ENCODE data around the gene DIO1. TPM values are rescaled to one million over a fixed set of nuclear protein-coding genes. Genes with fewer than 3 reads are reported as not detected.

Gene DIO1
- total RNA-seq, 1 donor: not detected

DNA sequence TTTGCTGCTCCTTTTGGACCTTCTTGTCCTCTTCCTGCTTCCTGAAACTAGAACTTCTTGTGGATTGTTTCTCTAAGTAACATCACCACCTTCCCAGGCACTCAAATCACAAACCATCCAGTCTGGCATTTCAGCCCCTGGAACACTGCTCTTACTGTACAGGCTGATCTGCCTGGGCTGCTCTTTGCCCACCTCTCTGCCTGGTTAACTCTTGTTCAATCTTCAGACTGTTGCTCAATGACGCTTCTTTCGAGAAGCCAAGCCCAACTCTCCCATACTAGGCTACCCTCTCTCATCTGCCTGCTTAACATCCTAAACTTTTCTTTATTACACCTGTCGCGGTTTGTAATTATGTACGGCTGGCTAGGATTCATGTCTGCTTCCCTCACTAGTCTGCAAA is 657 bp downstream of the DIO1 start:
- TF ChIP-seq, protein P1, sequence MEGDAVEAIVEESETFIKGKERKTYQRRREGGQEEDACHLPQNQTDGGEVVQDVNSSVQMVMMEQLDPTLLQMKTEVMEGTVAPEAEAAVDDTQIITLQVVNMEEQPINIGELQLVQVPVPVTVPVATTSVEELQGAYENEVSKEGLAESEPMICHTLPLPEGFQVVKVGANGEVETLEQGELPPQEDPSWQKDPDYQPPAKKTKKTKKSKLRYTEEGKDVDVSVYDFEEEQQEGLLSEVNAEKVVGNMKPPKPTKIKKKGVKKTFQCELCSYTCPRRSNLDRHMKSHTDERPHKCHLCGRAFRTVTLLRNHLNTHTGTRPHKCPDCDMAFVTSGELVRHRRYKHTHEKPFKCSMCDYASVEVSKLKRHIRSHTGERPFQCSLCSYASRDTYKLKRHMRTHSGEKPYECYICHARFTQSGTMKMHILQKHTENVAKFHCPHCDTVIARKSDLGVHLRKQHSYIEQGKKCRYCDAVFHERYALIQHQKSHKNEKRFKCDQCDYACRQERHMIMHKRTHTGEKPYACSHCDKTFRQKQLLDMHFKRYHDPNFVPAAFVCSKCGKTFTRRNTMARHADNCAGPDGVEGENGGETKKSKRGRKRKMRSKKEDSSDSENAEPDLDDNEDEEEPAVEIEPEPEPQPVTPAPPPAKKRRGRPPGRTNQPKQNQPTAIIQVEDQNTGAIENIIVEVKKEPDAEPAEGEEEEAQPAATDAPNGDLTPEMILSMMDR (IDR thresholded peaks at IDR 0.05; ENCODE audit: insufficient read depth, low read length): no peak
- no peak overlapping the region for H3K4me3 ChIP-seq (ENCODE audit: low read depth, low read length)
- DNase-seq (ENCODE audit: low read depth): no peak

DNA sequence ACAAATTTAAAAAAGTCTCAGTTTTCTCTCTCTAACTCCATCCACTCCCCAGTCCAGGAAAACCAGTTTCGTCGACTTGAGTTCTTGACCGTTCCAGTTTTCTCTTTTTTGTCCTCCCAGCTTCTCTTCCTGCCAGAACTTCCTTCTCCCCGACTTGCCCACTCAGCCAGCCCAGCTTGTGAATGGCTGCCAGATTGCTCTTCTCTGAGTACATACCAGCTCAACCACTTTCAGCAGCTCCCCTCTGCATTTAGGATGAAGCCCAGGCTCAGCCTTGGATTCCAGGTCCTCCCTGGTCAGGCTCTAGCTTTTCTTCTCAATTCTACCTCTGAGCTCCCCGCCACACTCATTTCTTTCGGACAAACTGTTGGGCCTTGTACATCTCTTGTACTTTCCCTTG is 1.4 kb downstream of the DIO1 start:
- no peak overlapping the region for H3K4me3 ChIP-seq (ENCODE audit: low read depth, low read length)
- DNase-seq (ENCODE audit: low read depth): peak; percentile 12
- TF ChIP-seq, protein P1 (IDR thresholded peaks at IDR 0.05; ENCODE audit: insufficient read depth, low read length): no peak

DNA sequence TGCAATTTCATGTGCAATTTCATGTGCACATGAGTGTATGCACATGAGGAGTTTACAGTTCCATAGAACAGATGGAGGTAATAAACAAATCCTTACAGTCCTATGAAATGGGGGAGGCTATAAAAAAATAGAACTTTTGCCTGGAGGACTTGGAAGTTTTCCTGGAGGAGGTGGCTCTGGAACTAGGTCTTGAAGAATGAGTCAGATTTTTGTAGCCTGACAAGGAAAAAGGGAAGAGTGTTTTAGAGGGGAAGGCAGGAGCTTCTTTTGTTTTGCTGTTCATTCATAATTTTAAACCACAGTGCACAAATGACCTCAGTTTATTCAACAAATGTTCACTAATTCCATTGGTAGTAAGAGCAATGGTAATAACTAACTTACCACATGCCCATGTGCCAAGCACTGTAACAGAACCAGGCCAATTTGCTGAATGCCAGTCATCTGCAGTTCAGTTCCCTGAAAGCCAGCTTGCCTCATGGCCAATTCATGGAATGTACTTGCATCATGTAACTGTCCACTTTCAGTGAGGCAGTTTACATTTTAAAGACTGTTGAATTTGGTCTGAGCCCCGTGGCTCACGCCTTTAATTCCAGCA is 2.7 kb downstream of the DIO1 start:
- peak; percentile 93 for DNase-seq (ENCODE audit: low read depth)
- no peak overlapping the region for H3K4me3 ChIP-seq (ENCODE audit: low read depth, low read length)
- TF ChIP-seq, protein P1 (IDR thresholded peaks at IDR 0.05; ENCODE audit: insufficient read depth, low read length): no peak

GRCh38 chr1:53899206-53899628 is 5.2 kb downstream of the DIO1 start:
- H3K4me3 ChIP-seq (ENCODE audit: low read depth, low read length): no peak overlapping the region
- TF ChIP-seq, protein P1 (IDR thresholded peaks at IDR 0.05; ENCODE audit: insufficient read depth, low read length): no peak
- DNase-seq (ENCODE audit: low read depth): peak; percentile 81

DNA sequence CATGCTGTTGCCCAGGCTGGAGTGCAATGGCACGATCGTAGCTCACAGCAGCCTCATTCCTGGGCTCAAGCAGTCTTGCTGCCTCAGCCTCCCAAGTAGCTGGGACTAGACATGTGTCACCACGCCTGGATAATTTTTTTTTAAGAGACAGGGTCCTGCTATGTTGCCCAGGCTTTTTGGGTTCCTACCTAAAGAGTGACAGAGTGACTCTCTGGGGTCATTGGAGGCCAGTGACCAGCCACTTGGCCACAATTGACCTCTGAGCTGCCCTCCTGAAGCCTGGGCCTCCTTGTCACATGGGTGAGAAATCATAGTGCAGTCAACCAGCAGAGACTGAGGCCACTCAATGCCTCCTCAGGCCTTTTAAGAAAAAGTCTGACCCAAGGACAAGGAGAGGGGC is 5.7 kb downstream of the DIO1 start:
- TF ChIP-seq, protein P1 (IDR thresholded peaks at IDR 0.05; ENCODE audit: insufficient read depth, low read length): no peak
- no peak overlapping the region for H3K4me3 ChIP-seq (ENCODE audit: low read depth, low read length)
- no peak for DNase-seq (ENCODE audit: low read depth)

GRCh38 chr1:53902235-53903138 is 8.5 kb downstream of the DIO1 start:
- no peak overlapping the region for H3K4me3 ChIP-seq (ENCODE audit: low read depth, low read length)
- TF ChIP-seq, protein P1 (IDR thresholded peaks at IDR 0.05; ENCODE audit: insufficient read depth, low read length): no peak
- no peak for DNase-seq (ENCODE audit: low read depth)

Measured in fibroblast of the aortic adventitia (primary cell).